HL-60 (cell line): ENCODE results near the gene TET3.

Experiments used
- DNase-seq, 2 experiments: peaks; one replicate each; pipeline ENCODE4 v3.0.0-alpha.2; 2010 to 2020; ENCODE audit warnings: low read depth in 1 of 2, low spot score in 1 of 2
- H3K27ac ChIP-seq: fragments of 250-450 bp; sonication (Bioruptor Pico); replicated peaks from 2 replicates; pipeline ENCODE4 v1.5.1; 2020; ENCODE audit warnings: mild to moderate bottlenecking, moderate library complexity
- H3K27me3 ChIP-seq: fragments of 250-450 bp; sonication (Bioruptor Pico); 2 replicates; pipeline ENCODE4 v1.5.1; 2021; ENCODE audit warnings: mild to moderate bottlenecking, moderate library complexity; ENCODE audit not compliant: insufficient read depth, poor library complexity, severe bottlenecking
- H3K4me3 ChIP-seq: replicated peaks from 2 replicates; pipeline ENCODE4 v1.5.1; 2011; ENCODE audit warnings: mild to moderate bottlenecking, control low read depth, low read length; ENCODE audit not compliant: insufficient read depth
- CTCF ChIP-seq: IDR thresholded peaks from one replicate; pipeline ENCODE4 v1.5.1; 2011; ENCODE audit warnings: low read length, control low read depth, inconsistent platforms; ENCODE audit not compliant: insufficient read depth
- GABPA ChIP-seq: IDR thresholded peaks from 2 replicates; pipeline ENCODE4 v1.6.1; 2012; ENCODE audit warnings: low read depth
- POLR2AphosphoS5 ChIP-seq: IDR thresholded peaks from 2 replicates; pipeline ENCODE4 v1.6.1; 2012; ENCODE audit warnings: low read depth
- REST ChIP-seq: IDR thresholded peaks from 2 replicates; pipeline ENCODE4 v1.6.1; 2012; ENCODE audit warnings: low read depth; ENCODE audit not compliant: insufficient replicate concordance
- SPI1 ChIP-seq: IDR thresholded peaks from 2 replicates; pipeline ENCODE4 v1.6.1; 2012; ENCODE audit warnings: low read depth, mild to moderate bottlenecking, borderline replicate concordance

TET3 gene

GRCh38 chr2:74004212-74005182 is 19.8 kb downstream of the TET3 start:
- no peak for DNase-seq
- no peak overlapping the region for H3K4me3 ChIP-seq
- H3K27ac ChIP-seq = no peak overlapping the region
- TF ChIP-seq REST (no peak), CTCF (no peak), GABPA (no peak), POLR2AphosphoS5 (no peak), SPI1 (no peak)
- no peaks in the 10 kb centered on the region for H3K27me3 ChIP-seq

- H3K27me3 ChIP-seq = no peaks in the 10 kb centered on the region
- H3K27ac ChIP-seq = no peak overlapping the region
- no peak for DNase-seq
- H3K4me3 ChIP-seq = no peak overlapping the region
- TF ChIP-seq POLR2AphosphoS5 = no peak
- TF ChIP-seq GABPA = no peak
Observed at GRCh38 chr2:74005786-74006185, 21.1 kb downstream of the TET3 start.

- Histone ChIP-seq H3K4me3 (no peak overlapping the region), H3K27me3 (no peaks in the 10 kb centered on the region), H3K27ac (no peak overlapping the region)
- TF ChIP-seq POLR2AphosphoS5 (no peak), REST (no peak), GABPA (no peak), CTCF (no peak), SPI1 (no peak)
- DNase-seq = no peak
Observed at GRCh38 chr2:74006459-74006858, 21.7 kb downstream of the TET3 start.

- Histone ChIP-seq H3K4me3 (no peak overlapping the region), H3K27me3 (no peaks in the 10 kb centered on the region), H3K27ac (no peak overlapping the region)
- DNase-seq = no peak
- TF ChIP-seq POLR2AphosphoS5 = no peak
- no peak for TF ChIP-seq CTCF
- no peak for TF ChIP-seq SPI1
- TF ChIP-seq GABPA = no peak
- no peak for TF ChIP-seq REST
Observed at GRCh38 chr2:74007121-74007520, 22.4 kb downstream of the TET3 start.
